MM.1S (cell line): Measurements from ENCODE around the gene LITAF.

Source experiments
- EZH2phosphoT487 ChIP-seq: fragments of 300-600 bp; sonication (generic); IDR thresholded peaks from 2 replicates; pipeline ENCODE4 v1.6.1; 2018; ENCODE audit warnings: antibody characterized with exemption, low read length
- TF ChIP-seq, protein P1 (sequence below): fragments of 300-600 bp; sonication (generic); IDR thresholded peaks from 2 replicates; pipeline ENCODE4 v1.5.1; 2016; ENCODE audit warnings: antibody characterized with exemption, low read length, mixed read lengths

- TF ChIP-seq, protein P1, sequence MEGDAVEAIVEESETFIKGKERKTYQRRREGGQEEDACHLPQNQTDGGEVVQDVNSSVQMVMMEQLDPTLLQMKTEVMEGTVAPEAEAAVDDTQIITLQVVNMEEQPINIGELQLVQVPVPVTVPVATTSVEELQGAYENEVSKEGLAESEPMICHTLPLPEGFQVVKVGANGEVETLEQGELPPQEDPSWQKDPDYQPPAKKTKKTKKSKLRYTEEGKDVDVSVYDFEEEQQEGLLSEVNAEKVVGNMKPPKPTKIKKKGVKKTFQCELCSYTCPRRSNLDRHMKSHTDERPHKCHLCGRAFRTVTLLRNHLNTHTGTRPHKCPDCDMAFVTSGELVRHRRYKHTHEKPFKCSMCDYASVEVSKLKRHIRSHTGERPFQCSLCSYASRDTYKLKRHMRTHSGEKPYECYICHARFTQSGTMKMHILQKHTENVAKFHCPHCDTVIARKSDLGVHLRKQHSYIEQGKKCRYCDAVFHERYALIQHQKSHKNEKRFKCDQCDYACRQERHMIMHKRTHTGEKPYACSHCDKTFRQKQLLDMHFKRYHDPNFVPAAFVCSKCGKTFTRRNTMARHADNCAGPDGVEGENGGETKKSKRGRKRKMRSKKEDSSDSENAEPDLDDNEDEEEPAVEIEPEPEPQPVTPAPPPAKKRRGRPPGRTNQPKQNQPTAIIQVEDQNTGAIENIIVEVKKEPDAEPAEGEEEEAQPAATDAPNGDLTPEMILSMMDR: no peak
- no peak for TF ChIP-seq EZH2phosphoT487
Measured at GRCh38 chr16:11561454-11561805, 25.3 kb downstream of the LITAF start.
